HG03442 (cell line): ENCODE results near the gene LRRFIP1.
"Not testable (repeated sequence)": the region's sequence is repeated elsewhere in the genome, so short reads cannot be mapped to it uniquely, and the experiment has no call there.

ENCODE experiments used
- ATAC-seq: cut with Tn5 transposase; IDR thresholded peaks from one replicate; pipeline ENCODE4 v1.9.1; 2021; ENCODE audit warnings: mild to moderate bottlenecking, moderate library complexity; ENCODE audit not compliant: unreplicated experiment

LRRFIP1 gene

DNA sequence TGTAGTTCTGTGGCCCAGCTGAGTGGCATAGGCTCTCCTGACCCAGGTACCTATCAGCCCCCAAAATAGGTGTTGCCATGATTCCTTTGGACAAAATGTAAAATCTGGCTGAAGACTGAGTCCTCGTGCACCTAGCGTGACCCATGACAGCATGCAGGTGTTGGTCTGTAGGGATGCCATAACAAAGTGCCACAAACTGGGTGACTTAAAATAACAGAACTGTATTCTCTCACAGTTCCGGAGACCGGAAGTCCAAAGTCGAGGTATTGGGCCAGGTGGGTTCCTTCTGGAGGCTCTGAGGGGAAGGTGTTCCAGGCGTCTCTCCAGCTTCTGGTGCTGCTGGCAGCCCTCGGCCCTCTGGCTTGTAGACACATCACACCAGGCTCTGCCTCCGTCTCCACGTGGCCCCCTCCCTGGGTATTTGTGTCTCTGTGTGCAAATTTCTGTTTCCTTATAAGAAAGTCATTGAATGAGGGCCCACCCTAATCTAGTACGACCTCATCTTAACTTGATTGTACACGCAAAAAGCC lies 34.5 kb downstream of the LRRFIP1 start:
- ATAC-seq = no peak

DNA sequence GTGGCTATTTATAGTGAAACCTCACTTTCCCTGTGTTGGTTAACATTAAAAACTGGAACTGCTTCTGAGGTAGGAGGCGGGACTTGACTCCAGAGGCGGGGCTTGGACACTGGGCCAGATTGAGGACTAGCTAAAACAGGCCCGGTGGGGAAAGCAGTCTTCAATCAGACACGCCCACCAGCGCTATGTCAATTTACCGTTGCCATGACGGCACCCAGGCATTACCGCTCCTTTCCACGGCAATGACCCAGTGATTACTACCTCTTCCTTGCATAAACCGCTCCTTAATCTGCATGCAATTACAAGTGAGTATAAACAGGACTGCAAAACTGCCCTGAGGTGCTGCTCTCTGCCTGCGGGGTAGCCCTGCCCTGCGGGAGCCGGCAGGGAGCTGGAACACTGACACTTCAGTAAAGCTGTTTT lies 35.3 kb downstream of the LRRFIP1 start:
- no peak for ATAC-seq

DNA sequence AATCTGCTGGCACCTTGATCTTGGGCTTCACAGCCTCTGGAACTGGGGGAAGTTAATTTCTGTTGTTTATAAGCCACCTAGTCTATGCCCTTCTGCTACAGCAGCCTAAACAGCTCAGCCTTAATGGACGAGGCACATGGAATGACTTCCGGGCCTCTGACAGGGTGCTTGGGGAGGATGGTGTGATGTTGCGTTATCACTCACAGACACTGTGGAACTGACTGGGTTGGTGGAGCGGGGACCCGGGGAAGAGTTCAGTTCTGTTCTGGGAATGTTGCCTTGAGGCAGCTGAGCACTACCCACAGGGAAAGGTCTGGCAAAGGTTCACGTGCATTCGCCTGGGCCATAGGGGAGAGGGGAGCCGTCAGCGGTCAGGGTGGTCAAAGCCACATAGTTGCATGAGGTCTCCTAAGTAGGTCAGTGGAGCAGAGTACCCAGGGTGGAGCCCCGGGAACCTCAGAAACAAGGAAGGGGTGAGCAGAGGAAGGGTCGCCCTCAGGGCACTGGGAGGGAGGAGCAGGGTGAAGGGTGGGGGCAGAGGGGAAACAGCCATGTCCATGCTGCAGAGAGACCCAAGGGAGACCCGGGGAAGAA lies 36.2 kb downstream of the LRRFIP1 start:
- no peak for ATAC-seq

DNA sequence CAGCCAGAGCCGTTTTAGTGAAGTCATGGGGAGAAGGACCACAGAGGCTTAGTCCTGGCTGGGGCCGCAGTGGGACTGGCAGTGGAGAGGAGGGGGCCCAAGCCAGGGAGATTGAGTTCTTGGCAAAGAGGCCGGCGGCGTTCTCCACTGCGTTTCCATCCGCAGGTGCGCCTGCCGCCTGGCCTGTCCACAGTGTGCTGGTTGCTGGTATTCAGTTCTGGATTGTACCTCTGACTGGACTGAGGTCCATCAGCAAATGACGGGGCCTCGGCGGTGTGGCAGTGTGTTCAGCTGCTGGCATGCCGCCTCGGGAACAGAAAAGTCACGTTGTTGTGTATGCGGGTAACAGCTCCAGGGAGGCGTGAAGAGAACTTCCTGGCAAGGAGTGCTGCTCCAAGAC lies 36.8 kb downstream of the LRRFIP1 start:
- ATAC-seq = no peak

DNA sequence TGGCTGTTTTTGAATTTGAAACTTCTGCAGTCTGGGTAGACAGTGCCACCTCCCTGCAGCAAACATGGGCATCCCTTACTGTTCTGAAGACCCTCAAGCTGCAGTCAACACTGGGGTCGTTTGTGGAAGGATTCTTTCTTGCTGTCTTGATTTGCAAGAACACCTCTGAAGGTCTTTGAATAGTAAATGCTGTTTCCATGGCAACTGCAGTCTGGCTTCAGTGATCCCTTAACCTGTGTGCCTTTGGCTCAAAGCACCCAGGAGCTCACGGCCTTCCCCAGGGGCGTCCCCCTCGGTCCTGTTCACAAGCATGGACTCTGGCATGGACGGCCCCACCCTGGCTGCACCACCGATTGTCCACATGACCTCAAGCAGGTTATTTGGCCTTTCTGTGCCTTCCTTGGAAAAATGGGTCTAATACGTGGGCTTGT lies 38.3 kb downstream of the LRRFIP1 start:
- ATAC-seq = no peak

DNA sequence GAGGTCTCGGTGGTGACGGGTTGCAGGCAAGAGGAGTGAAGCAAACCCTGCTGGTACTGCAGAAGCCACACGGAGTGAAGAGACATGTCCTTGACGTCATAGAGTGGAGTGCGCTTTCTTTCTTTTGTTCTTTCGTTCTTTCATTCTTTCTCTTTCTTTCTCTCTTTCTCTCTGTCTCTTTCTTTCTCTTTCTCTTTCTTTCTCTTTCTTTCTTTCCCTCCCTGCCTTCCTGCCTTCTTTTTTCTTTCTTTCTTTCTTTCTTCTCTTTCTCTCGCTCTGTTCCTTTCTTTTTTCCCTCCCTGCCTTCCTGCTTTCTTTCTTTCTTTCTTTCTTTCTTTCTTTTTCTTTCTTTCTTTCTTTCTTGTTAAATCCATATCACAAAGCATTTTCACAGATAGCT lies 39.2 kb downstream of the LRRFIP1 start:
- no peak for ATAC-seq

DNA sequence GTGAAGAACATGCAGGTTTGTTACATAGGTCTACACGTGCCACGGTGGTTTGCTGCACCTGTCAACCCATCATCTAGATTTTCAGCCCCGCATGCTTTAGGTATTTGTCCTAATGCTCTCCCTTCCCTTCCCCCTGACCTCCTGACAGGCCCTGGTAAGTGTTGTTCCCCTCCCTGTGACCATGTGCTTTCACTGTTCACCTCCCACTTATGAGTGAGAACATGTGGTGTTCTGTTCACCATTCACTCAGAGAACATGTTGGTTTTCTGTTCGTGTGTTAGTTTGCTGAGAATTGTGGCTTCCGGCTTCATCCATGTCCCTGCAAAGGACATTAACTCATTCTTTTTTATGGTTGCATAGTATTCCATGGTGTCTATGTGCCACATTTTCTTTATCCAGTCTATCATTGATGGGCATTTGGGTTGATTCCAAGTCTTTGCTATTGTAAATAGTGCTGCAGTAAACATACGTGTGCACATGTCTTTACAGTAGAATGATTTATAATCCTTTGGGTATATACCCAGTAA lies 39.7 kb downstream of the LRRFIP1 start:
- ATAC-seq = not testable (repeated sequence)

DNA sequence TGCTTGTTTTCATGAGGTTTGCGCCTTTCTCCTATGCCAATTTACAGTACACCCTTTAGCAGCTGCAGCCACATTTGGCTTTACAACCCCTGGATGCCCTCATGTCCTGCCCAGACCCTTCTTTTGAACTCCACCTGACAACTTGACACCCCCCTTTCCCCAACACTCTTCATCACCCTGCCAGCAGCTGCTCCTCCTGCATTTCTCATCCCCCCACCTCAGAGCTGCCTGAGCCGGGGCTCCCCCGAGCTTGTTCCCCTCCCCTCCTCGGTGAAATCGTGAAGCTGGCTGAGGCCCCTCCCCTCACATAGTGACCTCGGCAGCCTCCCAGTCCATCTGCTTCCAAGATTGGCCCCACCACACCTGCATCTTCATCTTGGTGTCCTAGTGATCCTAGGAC lies 40.5 kb downstream of the LRRFIP1 start:
- ATAC-seq = no peak

DNA sequence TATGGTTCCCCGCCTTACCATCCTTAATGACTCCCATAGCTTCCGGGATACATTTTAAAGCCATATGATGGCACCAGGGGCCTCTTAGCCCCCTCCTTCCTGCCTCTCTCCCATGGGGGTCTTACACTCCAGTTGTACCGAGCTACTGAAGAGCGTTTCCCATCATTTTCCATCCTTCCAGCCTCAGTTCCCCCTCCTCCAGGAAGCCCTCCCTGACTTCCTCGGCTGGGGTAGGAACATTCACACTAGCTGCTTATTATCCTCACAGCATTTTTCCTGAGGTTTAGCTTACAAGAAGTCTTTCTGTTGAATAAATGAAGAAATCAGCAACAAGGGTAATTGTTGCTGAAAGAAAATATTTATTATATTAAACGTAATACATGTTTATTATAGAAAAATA lies 41.1 kb downstream of the LRRFIP1 start:
- ATAC-seq = no peak

DNA sequence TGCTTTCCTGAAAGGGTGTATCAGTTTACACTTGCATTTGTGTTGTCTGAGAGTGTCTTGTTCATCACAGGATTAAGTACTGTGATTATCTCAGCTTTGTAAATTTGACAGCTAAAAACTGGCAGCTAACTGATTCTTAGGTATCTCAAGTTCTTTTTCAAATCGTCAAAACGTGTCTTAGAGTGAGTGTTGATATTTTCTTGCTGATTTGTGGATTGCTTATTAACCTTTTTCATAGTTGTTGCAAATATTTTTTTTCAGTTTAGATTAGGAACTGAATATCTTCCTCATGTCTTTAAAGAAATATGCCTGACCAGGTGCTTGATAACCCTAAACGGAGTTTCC lies 41.9 kb downstream of the LRRFIP1 start:
- no peak for ATAC-seq

DNA sequence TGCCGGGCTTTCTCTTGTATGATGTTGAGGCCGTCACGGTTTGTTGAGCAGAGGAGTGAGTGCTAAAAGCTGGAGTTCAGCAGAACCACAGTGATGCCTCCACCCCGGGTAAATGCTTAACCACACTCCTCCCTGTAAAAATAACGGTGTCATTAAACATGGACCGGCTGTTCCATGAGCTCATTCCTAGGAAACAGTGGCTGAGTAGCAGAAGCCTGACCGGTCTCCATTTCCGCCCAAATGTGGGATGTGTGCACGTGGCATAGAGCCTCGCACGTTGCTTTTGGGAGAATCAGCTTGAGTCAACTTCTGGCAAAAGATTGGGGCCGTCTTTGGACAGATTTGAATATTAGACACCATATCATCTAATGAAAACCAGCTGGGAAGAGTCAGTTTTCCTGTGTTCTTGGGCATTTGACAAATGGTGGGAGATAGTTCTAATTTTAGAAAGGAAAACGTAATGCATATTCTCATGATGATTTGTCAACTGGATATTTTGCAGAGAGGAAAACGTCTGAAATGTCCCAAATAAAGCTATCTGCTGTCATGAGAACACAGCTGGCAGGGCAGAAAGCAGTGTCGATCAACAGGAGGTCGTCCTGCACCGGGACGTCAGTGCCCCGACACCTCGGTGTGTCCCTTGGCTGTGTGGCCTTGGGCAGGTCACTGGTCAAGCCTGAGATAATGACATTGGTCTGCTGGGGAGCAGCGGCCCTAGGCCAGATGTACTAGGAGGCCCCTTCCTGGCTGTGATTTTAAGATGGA lies 42.4 kb downstream of the LRRFIP1 start:
- peak; percentile 57 for ATAC-seq

DNA sequence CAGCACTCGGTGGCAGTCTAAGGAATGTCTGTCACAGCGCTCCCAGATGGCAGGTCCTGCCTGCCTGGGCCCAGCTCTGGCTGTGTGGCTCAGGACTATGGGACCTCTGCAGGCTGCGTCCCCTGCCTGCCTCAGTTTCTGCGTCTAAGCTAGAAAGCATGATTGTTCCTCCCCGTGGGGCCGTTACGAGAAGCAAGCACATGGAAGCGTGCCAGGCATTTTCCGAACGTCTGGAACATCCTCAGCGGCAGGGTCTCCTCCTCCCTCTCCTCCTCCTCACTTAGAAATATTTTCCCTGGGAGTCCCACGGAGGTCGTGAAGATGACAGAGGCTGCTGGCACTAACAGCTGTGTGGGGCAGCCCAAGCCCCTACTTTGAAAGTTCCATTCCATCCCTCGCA lies 43.3 kb downstream of the LRRFIP1 start:
- no peak for ATAC-seq

DNA sequence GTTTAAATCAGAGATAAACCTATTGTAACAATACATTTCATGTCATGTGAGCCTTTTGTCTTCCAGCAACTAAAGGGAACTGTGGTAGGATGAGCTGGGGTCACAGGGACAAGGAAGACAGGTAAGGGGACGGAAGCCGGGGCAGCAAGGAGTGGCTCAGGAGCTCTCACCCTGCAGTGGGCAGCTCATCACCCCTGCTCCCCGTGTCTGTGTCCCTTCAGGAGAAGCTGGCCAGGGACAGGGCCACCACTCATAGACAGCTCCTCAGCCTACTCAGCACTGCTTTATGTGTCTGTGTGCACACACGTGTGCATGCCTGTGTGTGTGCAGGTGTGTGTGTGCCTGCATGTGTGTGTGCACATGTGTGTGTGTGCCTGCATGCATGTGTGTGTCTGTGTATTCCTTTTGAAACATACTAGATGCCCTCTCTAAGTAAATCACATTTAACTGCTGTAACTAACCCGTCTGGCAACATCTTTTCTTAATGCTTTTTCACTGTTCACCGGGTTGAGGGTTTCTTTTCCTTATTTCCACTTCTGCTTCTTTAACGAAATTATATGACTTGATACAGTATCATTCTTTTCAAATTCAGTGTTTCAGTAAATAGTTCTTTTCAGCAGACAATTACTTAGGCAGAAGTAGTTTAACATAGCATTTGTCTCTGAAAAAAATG lies 44.2 kb downstream of the LRRFIP1 start:
- ATAC-seq = no peak

DNA sequence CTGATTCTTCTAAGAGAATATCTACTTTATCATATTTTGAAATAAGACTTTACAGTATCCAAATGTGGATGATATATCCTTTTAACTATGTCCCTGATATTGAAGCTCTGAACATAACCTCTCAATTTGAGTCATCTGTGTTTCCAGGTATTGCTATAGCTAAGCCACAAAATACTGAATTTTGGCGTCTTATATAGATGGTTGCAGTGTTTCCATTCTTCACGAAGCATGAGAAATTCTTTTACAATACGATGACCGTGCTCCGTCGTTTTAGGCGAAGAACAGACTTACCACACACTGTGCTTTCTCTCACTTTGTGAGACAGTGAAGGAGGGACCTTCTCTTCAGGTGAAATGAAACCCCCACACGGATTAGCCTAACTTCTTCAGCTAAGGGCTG lies 45.3 kb downstream of the LRRFIP1 start:
- ATAC-seq = no peak

DNA sequence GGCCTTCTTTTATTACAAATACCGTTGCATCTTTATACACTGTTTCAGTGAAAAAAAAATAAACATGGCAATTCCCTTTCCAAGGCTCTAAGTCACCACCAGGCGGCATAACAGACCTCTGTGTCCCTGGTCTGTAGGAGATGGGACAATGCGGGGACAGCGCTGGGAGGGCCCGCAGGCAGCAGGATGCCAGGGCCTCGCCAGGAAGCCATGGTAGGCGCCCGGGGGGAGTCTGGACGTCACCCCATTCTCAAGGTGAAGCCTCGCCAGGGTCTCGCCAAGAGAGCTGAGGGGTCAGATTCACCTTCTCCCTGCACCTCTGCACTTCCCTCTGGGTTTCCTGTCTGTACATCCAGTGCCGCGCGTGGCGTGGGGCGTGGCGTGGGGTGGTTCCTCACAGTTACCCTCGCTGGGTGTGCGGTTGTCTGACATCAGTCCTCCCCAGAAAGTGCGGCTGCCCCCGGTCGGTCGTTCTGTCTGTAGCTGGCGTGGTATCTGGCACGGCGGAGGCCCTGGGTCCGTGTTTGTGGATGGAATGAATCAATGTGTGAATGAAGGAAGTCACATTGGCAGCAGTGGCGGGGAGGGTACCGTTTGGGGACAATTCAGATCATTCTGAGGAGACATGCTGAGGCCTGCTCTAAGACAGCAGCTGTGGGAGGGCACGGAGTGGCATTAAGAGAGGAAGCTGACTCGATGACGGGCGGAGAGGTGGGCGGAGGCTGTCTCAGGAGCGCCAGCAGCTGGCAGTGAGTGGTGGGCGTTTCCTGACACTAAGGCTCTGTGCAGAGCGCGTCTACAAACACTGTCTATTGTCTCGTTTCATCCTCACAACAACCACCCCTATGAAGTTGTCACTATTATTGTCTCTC lies 46.0 kb downstream of the LRRFIP1 start:
- peak; percentile 31 for ATAC-seq

DNA sequence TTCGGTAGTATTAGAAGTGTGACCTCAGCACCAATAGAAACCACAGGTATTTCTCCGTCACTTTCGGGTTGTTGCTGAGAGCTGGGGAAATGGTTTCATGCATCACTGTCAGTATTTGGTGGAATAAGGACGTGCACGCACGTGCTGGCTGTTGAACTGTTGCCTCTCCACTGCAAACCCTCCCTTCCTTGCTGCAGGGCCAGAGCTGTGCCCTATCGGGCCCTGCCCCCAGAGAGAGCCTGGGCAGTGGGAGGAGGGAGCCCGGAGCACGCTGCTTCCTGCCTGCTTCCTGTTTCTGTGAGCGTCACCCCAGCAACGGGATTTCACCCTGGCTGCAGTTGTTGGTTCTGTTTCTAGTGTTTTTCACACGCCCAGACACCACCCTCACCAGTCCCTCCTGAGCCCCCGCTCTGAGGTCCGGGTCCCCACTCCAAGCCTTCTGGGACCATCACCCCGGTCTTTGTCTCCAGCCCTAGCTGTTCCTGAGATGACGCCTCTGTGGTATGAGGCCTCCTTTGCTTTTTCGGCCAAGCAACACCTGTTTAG lies 47.4 kb downstream of the LRRFIP1 start:
- peak; percentile 67 for ATAC-seq

DNA sequence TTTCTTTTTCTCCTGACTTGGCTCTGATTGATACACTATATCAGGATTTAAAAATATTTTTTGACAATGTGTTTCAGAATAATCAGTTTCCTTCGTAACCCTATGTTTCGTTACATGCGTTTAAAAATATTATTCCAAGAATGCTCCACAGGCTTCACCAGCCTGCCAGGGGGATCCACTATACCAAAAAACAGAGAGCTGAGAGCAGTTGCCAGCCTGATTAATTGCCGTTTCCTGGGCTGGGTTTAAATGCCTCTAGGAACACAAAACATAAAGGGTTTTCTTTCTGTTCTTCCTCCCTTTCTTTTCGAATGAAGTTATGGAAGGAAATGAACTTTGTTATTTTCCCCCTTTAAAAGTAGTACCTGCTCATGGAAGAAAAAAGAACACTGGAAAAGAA lies 47.9 kb downstream of the LRRFIP1 start:
- ATAC-seq = no peak

DNA sequence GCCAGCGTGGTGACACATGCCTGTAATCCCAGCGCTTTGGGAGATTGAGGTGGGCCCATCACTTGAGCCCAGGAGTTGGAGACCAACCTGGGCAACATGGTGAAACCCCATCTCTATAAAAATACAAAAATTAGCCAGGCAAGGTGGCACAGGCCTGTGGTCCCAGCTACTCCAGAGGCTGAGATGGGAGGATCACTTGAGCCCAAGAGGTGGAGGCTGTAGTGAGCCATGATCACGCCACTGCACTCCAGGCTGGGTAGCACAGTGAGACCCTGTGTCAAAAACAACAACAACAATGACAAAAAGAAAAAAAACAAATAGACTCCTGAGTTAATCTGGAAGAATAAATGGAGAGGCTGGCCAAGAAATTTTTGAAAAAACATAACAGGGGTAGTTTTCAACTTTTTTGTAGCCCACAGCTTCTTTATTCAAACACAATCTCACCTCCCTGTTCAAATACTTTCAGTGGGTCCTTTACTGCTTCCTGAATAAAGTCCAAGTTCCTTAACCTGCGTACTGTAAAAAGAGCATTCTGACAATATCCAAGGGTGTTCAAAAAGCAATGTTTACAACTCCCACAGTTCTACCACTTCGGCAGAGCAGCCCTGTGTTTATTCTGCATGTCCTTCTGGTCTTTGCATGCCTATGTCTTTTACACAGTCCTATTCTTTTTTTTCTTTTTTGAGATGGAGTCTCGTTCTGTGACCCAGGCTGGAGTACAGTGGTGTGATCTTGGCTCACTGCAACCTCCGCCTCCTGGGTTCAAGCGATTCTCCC lies 53.5 kb downstream of the LRRFIP1 start:
- ATAC-seq = no peak

DNA sequence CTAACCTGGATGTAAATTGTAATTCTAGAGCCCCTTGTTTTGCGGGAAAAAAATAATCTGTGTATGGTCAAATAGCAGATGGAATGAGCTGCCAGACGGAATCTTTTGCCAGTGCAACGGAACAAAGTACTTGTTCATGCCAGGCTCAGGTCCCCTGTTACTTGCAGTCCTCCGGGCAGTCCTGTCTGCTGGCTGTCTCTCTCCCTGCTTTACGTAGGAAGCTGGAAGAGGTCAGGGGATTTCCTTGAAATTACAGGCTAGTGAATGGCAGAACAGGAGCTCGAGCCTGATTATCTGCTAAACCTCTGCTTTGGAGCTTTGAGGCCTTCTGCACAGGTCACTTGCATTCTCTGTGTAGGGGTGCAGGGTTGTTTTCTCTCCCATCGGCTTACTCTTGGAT lies 54.8 kb downstream of the LRRFIP1 start:
- ATAC-seq = no peak
